SK-N-SH (cell line): ENCODE data around the gene ATP11C.

Source experiments
- CTCF ChIP-seq: fragments of 200-600 bp; sonication (generic); IDR thresholded peaks from 2 replicates; pipeline ENCODE4 v1.6.1; 2017; ENCODE audit warnings: antibody characterized with exemption, mild to moderate bottlenecking, moderate library complexity
- EZH2phosphoT487 ChIP-seq: fragments of 200-600 bp; sonication (generic); IDR thresholded peaks from 2 replicates; pipeline ENCODE4 v1.6.1; 2017; ENCODE audit warnings: low read depth, mixed run types, mild to moderate bottlenecking, antibody characterized with exemption, moderate library complexity, borderline replicate concordance
- FOXM1 ChIP-seq: IDR thresholded peaks from 2 replicates; pipeline ENCODE4 v1.4.0; 2012; ENCODE audit warnings: low read depth, mild to moderate bottlenecking
- GABPA ChIP-seq: IDR thresholded peaks from 2 replicates; pipeline ENCODE4 v1.4.0; 2012; ENCODE audit warnings: low read depth, mild to moderate bottlenecking
- GATA2 ChIP-seq: sonication (generic); formaldehyde crosslinking; IDR thresholded peaks from 2 replicates; pipeline ENCODE4 v1.5.0; 2020; ENCODE audit warnings: mild to moderate bottlenecking, missing genetic modification reagents
- MAX ChIP-seq: IDR thresholded peaks from 2 replicates; pipeline ENCODE4 v1.4.0; 2012; ENCODE audit warnings: low read depth
- POLR2AphosphoS5 ChIP-seq: IDR thresholded peaks from 2 replicates; pipeline ENCODE4 v1.6.1; 2012; ENCODE audit warnings: low read depth, low read length
- RAD21 ChIP-seq: IDR thresholded peaks from 2 replicates; pipeline ENCODE4 v1.6.1; 2012; ENCODE audit warnings: mild to moderate bottlenecking, low read length
- ZBTB33 ChIP-seq: IDR thresholded peaks from 2 replicates; pipeline ENCODE4 v1.4.0; 2012; ENCODE audit warnings: low read depth, borderline replicate concordance

- TF ChIP-seq FOXM1 = no peak
- TF ChIP-seq CTCF = no peak
- no peak for TF ChIP-seq ZBTB33
- no peak for TF ChIP-seq POLR2AphosphoS5
- TF ChIP-seq GATA2 (CRISPR knock-in tag) = no peak
- TF ChIP-seq GABPA = no peak
- TF ChIP-seq MAX = no peak
- no peak for TF ChIP-seq RAD21
- TF ChIP-seq EZH2phosphoT487 = no peak
Measured at GRCh38 chrX:139974471-139974870, 41.6 kb upstream of the ATP11C start.
